ENCODE results near the gene LENG1.
A peak's percentile ranks its signal among the peaks of the same experiment; 100 is the strongest.
"Not testable (repeated sequence)": the region's sequence is repeated elsewhere in the genome, so short reads cannot be mapped to it uniquely, and the experiment has no call there.

The LENG1 gene

GRCh38 chr19:54189735-54190502 is 30.4 kb upstream of the LENG1 start:
- peak; percentile 99 for DNase-seq (ENCODE audit: low read depth)

GRCh38 chr19:54189145-54189734 is 29.7 kb upstream of the LENG1 start, which contains the start of gene MBOAT7:
Gene MBOAT7, minus strand, starts transcription at chr19:54189580. Its CDS starts 1,072 bp downstream, at chr19:54188508.
- DNase-seq (ENCODE audit: low read depth): no peak

- DNase-seq (ENCODE audit: low read depth): peak; percentile 31
Observed at GRCh38 chr19:54188215-54188871, 28.8 kb upstream of the LENG1 start.

GRCh38 chr19:54186934-54187381 is 27.4 kb upstream of the LENG1 start:
- DNase-seq (ENCODE audit: low read depth): no peak

GRCh38 chr19:54186351-54186750 is 26.8 kb upstream of the LENG1 start:
- no peak for DNase-seq (ENCODE audit: low read depth)

- no peak for DNase-seq (ENCODE audit: low read depth)
Observed at GRCh38 chr19:54183431-54183830, 23.9 kb upstream of the LENG1 start.

GRCh38 chr19:54181894-54182293 is 22.4 kb upstream of the LENG1 start:
- not testable (repeated sequence) for DNase-seq (ENCODE audit: low read depth)

GRCh38 chr19:54180691-54181091 is 21.2 kb upstream of the LENG1 start:
- no peak for DNase-seq (ENCODE audit: low read depth)

GRCh38 chr19:54179921-54180461 is 20.5 kb upstream of the LENG1 start:
- DNase-seq (ENCODE audit: low read depth): no peak

GRCh38 chr19:54179262-54179852 is 19.8 kb upstream of the LENG1 start:
- no peak for DNase-seq (ENCODE audit: low read depth)

- no peak for DNase-seq (ENCODE audit: low read depth)
Observed at GRCh38 chr19:54178581-54179261, 19.2 kb upstream of the LENG1 start.

GRCh38 chr19:54173951-54174834 is 14.7 kb upstream of the LENG1 start:
- DNase-seq (ENCODE audit: low read depth): no peak

GRCh38 chr19:54173359-54173699 is 13.8 kb upstream of the LENG1 start:
- DNase-seq (ENCODE audit: low read depth): no peak

- DNase-seq (ENCODE audit: low read depth): no peak
Observed at GRCh38 chr19:54172471-54173358, 13.2 kb upstream of the LENG1 start, which contains the start of gene TMC4. Gene TMC4, minus strand, starts transcription at chr19:54173160. Its CDS starts 43 bp downstream, at chr19:54173117.

- not testable (repeated sequence) for DNase-seq (ENCODE audit: low read depth)
Observed at GRCh38 chr19:54171736-54172431, 12.4 kb upstream of the LENG1 start.

- no peak for DNase-seq (ENCODE audit: low read depth)
Observed at GRCh38 chr19:54169149-54169740, 9.7 kb upstream of the LENG1 start.

GRCh38 chr19:54168174-54168917 is 8.8 kb upstream of the LENG1 start:
- peak; percentile 73 for DNase-seq (ENCODE audit: low read depth)

GRCh38 chr19:54165222-54165621 is 5.7 kb upstream of the LENG1 start:
- no peak for DNase-seq (ENCODE audit: low read depth)
